ENCODE measurements around the gene KCNG4.

Gene KCNG4

GRCh38 chr16:84275585-84276151 lies 35.9 kb upstream of the KCNG4 start:
- no peaks in the 10 kb centered on the region for H3K36me3 ChIP-seq (ENCODE audit: control insufficient read depth, low read depth, low read length)
- no peaks in the 10 kb centered on the region for H3K27me3 ChIP-seq (ENCODE audit: control insufficient read depth, insufficient read depth, low read length)
- H3K4me3 ChIP-seq (ENCODE audit: low read length), result no peak overlapping the region

GRCh38 chr16:84274515-84274914 lies 34.7 kb upstream of the KCNG4 start:
- no peaks in the 10 kb centered on the region for H3K27me3 ChIP-seq (ENCODE audit: control insufficient read depth, insufficient read depth, low read length)
- H3K4me3 ChIP-seq (ENCODE audit: low read length), result no peak overlapping the region
- no peak overlapping the region for H3K9ac ChIP-seq (ENCODE audit: low read length)
- H3K4me1 ChIP-seq (ENCODE audit: control insufficient read depth, low read depth, low read length), result peaks cover 8% of the 10 kb centered on the region
- H3K27ac ChIP-seq (ENCODE audit: low read length), result no peak overlapping the region
- no peaks in the 10 kb centered on the region for H3K9me3 ChIP-seq (ENCODE audit: control insufficient read depth, low read depth, low read length)
- H3K36me3 ChIP-seq (ENCODE audit: control insufficient read depth, low read depth, low read length), result no peaks in the 10 kb centered on the region

More at GRCh38 chr16:84275585-84276151, 35.9 kb upstream of the KCNG4 start:
- H3K27ac ChIP-seq (ENCODE audit: low read length), result no peak overlapping the region
- H3K4me1 ChIP-seq (ENCODE audit: control insufficient read depth, low read depth, low read length), result peaks cover 8% of the 10 kb centered on the region
- H3K9me3 ChIP-seq (ENCODE audit: control insufficient read depth, low read depth, low read length), result no peaks in the 10 kb centered on the region
- no peak overlapping the region for H3K9ac ChIP-seq (ENCODE audit: low read length)

- Histone ChIP-seq H3K4me3 (ENCODE audit: low read length) (no peak overlapping the region), H3K27ac (ENCODE audit: low read length) (no peak overlapping the region), H3K4me1 (ENCODE audit: control insufficient read depth, low read depth, low read length) (no peaks in the 10 kb centered on the region), H3K36me3 (ENCODE audit: control insufficient read depth, low read depth, low read length) (no peaks in the 10 kb centered on the region), H3K9ac (ENCODE audit: low read length) (no peak overlapping the region), H3K27me3 (ENCODE audit: control insufficient read depth, insufficient read depth, low read length) (no peaks in the 10 kb centered on the region), H3K9me3 (ENCODE audit: control insufficient read depth, low read depth, low read length) (no peaks in the 10 kb centered on the region)
Measured at GRCh38 chr16:84272740-84273320, 33.0 kb upstream of the KCNG4 start.

GRCh38 chr16:84271866-84272265 lies 32.1 kb upstream of the KCNG4 start:
- Histone ChIP-seq H3K27me3 (ENCODE audit: control insufficient read depth, insufficient read depth, low read length) (no peaks in the 10 kb centered on the region), H3K9ac (ENCODE audit: low read length) (no peak overlapping the region), H3K4me1 (ENCODE audit: control insufficient read depth, low read depth, low read length) (no peaks in the 10 kb centered on the region), H3K9me3 (ENCODE audit: control insufficient read depth, low read depth, low read length) (no peaks in the 10 kb centered on the region), H3K36me3 (ENCODE audit: control insufficient read depth, low read depth, low read length) (no peaks in the 10 kb centered on the region), H3K4me3 (ENCODE audit: low read length) (no peak overlapping the region), H3K27ac (ENCODE audit: low read length) (no peak overlapping the region)

- Histone ChIP-seq H3K4me3 (ENCODE audit: low read length) (no peak overlapping the region), H3K9ac (ENCODE audit: low read length) (no peak overlapping the region), H3K27me3 (ENCODE audit: control insufficient read depth, insufficient read depth, low read length) (no peaks in the 10 kb centered on the region)
Measured at GRCh38 chr16:84271037-84271436, 31.2 kb upstream of the KCNG4 start.

GRCh38 chr16:84270531-84270930 lies 30.7 kb upstream of the KCNG4 start:
- no peak overlapping the region for H3K9ac ChIP-seq (ENCODE audit: low read length)
- no peak overlapping the region for H3K4me3 ChIP-seq (ENCODE audit: low read length)
- H3K27ac ChIP-seq (ENCODE audit: low read length), result no peak overlapping the region
- H3K4me1 ChIP-seq (ENCODE audit: control insufficient read depth, low read depth, low read length), result no peaks in the 10 kb centered on the region
- H3K36me3 ChIP-seq (ENCODE audit: control insufficient read depth, low read depth, low read length), result no peaks in the 10 kb centered on the region
- H3K9me3 ChIP-seq (ENCODE audit: control insufficient read depth, low read depth, low read length), result no peaks in the 10 kb centered on the region
- no peaks in the 10 kb centered on the region for H3K27me3 ChIP-seq (ENCODE audit: control insufficient read depth, insufficient read depth, low read length)

More at GRCh38 chr16:84271037-84271436, 31.2 kb upstream of the KCNG4 start:
- no peak overlapping the region for H3K27ac ChIP-seq (ENCODE audit: low read length)
- no peaks in the 10 kb centered on the region for H3K9me3 ChIP-seq (ENCODE audit: control insufficient read depth, low read depth, low read length)
- no peaks in the 10 kb centered on the region for H3K4me1 ChIP-seq (ENCODE audit: control insufficient read depth, low read depth, low read length)
- no peaks in the 10 kb centered on the region for H3K36me3 ChIP-seq (ENCODE audit: control insufficient read depth, low read depth, low read length)

GRCh38 chr16:84270071-84270470 lies 30.3 kb upstream of the KCNG4 start:
- H3K27me3 ChIP-seq (ENCODE audit: control insufficient read depth, insufficient read depth, low read length), result no peaks in the 10 kb centered on the region
- H3K27ac ChIP-seq (ENCODE audit: low read length), result no peak overlapping the region
- no peak overlapping the region for H3K9ac ChIP-seq (ENCODE audit: low read length)
- H3K4me3 ChIP-seq (ENCODE audit: low read length), result no peak overlapping the region
- H3K4me1 ChIP-seq (ENCODE audit: control insufficient read depth, low read depth, low read length), result no peaks in the 10 kb centered on the region
- H3K36me3 ChIP-seq (ENCODE audit: control insufficient read depth, low read depth, low read length), result no peaks in the 10 kb centered on the region
- H3K9me3 ChIP-seq (ENCODE audit: control insufficient read depth, low read depth, low read length), result no peaks in the 10 kb centered on the region

GRCh38 chr16:84268291-84269040 lies 28.7 kb upstream of the KCNG4 start:
- Histone ChIP-seq H3K4me1 (ENCODE audit: control insufficient read depth, low read depth, low read length) (no peaks in the 10 kb centered on the region), H3K4me3 (ENCODE audit: low read length) (no peak overlapping the region), H3K9ac (ENCODE audit: low read length) (no peak overlapping the region), H3K36me3 (ENCODE audit: control insufficient read depth, low read depth, low read length) (no peaks in the 10 kb centered on the region), H3K9me3 (ENCODE audit: control insufficient read depth, low read depth, low read length) (no peaks in the 10 kb centered on the region), H3K27ac (ENCODE audit: low read length) (no peak overlapping the region), H3K27me3 (ENCODE audit: control insufficient read depth, insufficient read depth, low read length) (no peaks in the 10 kb centered on the region)

- Histone ChIP-seq H3K4me1 (ENCODE audit: control insufficient read depth, low read depth, low read length) (no peaks in the 10 kb centered on the region), H3K9me3 (ENCODE audit: control insufficient read depth, low read depth, low read length) (no peaks in the 10 kb centered on the region)
Measured at GRCh38 chr16:84267380-84267779, 27.6 kb upstream of the KCNG4 start.

GRCh38 chr16:84266451-84266850 lies 26.6 kb upstream of the KCNG4 start:
- no peak overlapping the region for H3K4me3 ChIP-seq (ENCODE audit: low read length)
- no peaks in the 10 kb centered on the region for H3K36me3 ChIP-seq (ENCODE audit: control insufficient read depth, low read depth, low read length)
- H3K9ac ChIP-seq (ENCODE audit: low read length), result no peak overlapping the region
- H3K27me3 ChIP-seq (ENCODE audit: control insufficient read depth, insufficient read depth, low read length), result no peaks in the 10 kb centered on the region
- H3K4me1 ChIP-seq (ENCODE audit: control insufficient read depth, low read depth, low read length), result no peaks in the 10 kb centered on the region
- no peak overlapping the region for H3K27ac ChIP-seq (ENCODE audit: low read length)
- H3K9me3 ChIP-seq (ENCODE audit: control insufficient read depth, low read depth, low read length), result no peaks in the 10 kb centered on the region

More at GRCh38 chr16:84267380-84267779, 27.6 kb upstream of the KCNG4 start:
- Histone ChIP-seq H3K27ac (ENCODE audit: low read length) (no peak overlapping the region), H3K4me3 (ENCODE audit: low read length) (no peak overlapping the region), H3K36me3 (ENCODE audit: control insufficient read depth, low read depth, low read length) (no peaks in the 10 kb centered on the region), H3K27me3 (ENCODE audit: control insufficient read depth, insufficient read depth, low read length) (no peaks in the 10 kb centered on the region), H3K9ac (ENCODE audit: low read length) (no peak overlapping the region)

GRCh38 chr16:84262939-84263338 lies 23.1 kb upstream of the KCNG4 start:
- Histone ChIP-seq H3K9ac (ENCODE audit: low read length) (no peak overlapping the region), H3K4me3 (ENCODE audit: low read length) (no peak overlapping the region), H3K36me3 (ENCODE audit: control insufficient read depth, low read depth, low read length) (no peaks in the 10 kb centered on the region), H3K27ac (ENCODE audit: low read length) (no peak overlapping the region), H3K27me3 (ENCODE audit: control insufficient read depth, insufficient read depth, low read length) (no peaks in the 10 kb centered on the region), H3K9me3 (ENCODE audit: control insufficient read depth, low read depth, low read length) (no peaks in the 10 kb centered on the region), H3K4me1 (ENCODE audit: control insufficient read depth, low read depth, low read length) (no peaks in the 10 kb centered on the region)

- H3K4me3 ChIP-seq (ENCODE audit: low read length), result no peak overlapping the region
- H3K27ac ChIP-seq (ENCODE audit: low read length), result no peak overlapping the region
- no peaks in the 10 kb centered on the region for H3K27me3 ChIP-seq (ENCODE audit: control insufficient read depth, insufficient read depth, low read length)
- no peaks in the 10 kb centered on the region for H3K9me3 ChIP-seq (ENCODE audit: control insufficient read depth, low read depth, low read length)
- H3K4me1 ChIP-seq (ENCODE audit: control insufficient read depth, low read depth, low read length), result no peaks in the 10 kb centered on the region
- no peaks in the 10 kb centered on the region for H3K36me3 ChIP-seq (ENCODE audit: control insufficient read depth, low read depth, low read length)
- H3K9ac ChIP-seq (ENCODE audit: low read length), result no peak overlapping the region
Measured at GRCh38 chr16:84262031-84262430, 22.2 kb upstream of the KCNG4 start.

Data from iPS-18a (cell line).